Stimulated activated CD8-positive, alpha-beta memory T cell treated with anti-CD3 and anti-CD28 coated beads, Interleukin-12 subunit alpha, Interleukin-12 subunit beta, amount 100 ng/mL, for 24 hours (primary cell): Measurements from ENCODE around the gene ZBTB42.
"Not testable (repeated sequence)": the region's sequence is repeated elsewhere in the genome, so short reads cannot be mapped to it uniquely, and the experiment has no call there.

Experiments
- DNase-seq: peaks from one replicate; pipeline ENCODE4 v3.0.0-alpha.2; 2020; ENCODE audit errors: extremely low read depth

The ZBTB42 gene

GRCh38 chr14:104806625-104807465, 5.9 kb downstream of the ZBTB42 start:
- DNase-seq = no peak

- DNase-seq = no peak
These were observed 7.6 kb downstream of the ZBTB42 start for GRCh38 chr14:104808456-104808855.

DNA sequence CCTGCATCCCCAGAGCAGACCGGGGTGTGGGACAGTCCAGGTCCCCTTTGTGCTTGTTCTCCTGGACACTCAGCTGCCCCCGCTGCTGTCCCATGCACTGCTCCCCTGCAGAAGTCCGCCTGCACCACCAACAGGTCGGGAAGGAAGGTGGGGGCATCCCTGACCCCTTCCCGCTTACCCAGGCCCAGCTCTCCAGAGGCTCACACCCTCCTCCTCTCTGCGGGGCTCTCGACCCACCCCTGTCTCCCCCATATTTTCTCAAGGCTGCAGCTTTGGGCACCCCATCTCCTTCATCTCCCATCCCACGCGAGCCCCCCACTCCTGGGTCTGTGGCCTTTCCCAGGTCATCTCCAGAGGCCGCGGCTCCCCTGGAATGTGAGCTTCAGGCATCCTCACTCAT, 9.4 kb downstream of the ZBTB42 start:
- no peak for DNase-seq

GRCh38 chr14:104813286-104813685, 12.4 kb downstream of the ZBTB42 start:
- no peak for DNase-seq

GRCh38 chr14:104814701-104815100, 13.8 kb downstream of the ZBTB42 start:
- not testable (repeated sequence) for DNase-seq

GRCh38 chr14:104816616-104816884, 15.6 kb downstream of the ZBTB42 start:
- DNase-seq = no peak

- DNase-seq = no peak
These were observed 17.2 kb downstream of the ZBTB42 start for GRCh38 chr14:104817930-104818713.

DNA sequence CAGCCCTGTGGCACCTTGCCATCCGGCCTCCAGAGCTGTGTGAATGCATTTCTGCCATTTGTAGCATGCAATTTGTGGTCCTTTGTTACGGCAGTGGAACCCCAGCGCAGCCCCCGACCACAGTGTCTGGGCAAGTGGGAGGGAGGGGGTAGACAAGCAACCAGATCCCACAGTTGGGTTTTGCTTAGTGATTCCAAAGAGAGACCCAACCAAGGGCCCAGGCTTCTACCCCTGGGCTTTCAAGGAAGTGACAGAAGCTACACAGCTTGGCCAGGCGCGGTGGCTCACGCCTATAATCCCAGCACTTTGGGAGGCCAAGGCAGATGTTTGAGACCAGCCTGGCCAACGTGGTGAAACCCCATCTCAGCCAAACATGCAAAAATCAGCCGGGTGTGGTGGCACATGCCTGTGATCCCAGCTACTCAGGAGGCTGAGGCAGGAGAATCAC, 17.8 kb downstream of the ZBTB42 start:
- no peak for DNase-seq

GRCh38 chr14:104819361-104819781, 18.5 kb downstream of the ZBTB42 start:
- no peak for DNase-seq

GRCh38 chr14:104820669-104821228, 19.8 kb downstream of the ZBTB42 start:
- DNase-seq = no peak

DNA sequence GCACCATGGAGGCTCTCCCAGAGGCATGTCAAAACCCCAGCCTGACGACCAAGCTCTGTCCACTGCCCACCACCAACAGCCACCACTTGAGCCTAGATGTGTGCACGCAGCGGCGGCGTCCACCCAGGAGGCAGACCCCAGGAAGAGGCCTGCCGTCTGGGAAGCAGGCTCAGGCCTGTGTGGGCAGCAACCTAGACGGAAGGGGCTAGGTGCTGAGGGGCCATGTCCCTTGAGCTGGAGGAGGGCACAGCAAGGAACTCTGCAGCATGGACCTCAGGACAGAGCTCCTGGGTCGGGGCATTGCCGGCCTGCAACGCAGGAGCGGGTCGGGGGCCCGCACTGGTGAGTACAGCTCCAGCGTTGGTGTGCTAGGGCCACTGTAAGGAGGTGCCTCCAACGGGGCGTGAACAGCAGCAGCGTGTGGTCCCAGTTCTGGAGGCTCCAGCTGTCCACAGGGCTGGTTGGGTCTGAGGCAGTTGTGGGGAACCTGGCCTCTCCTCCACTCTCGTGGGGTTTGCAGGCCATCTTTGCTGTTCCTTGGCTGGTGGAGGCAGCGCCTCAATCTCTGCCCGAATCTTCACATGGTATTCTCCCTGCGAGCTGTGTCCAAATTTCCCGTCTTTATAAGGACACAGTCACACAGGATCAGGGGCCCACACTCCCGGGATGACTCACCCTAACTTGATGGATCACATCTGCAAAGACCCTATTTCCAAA, 20.5 kb downstream of the ZBTB42 start:
- no peak for DNase-seq

- DNase-seq = no peak
These were observed 21.2 kb downstream of the ZBTB42 start for GRCh38 chr14:104821971-104822608.

DNA sequence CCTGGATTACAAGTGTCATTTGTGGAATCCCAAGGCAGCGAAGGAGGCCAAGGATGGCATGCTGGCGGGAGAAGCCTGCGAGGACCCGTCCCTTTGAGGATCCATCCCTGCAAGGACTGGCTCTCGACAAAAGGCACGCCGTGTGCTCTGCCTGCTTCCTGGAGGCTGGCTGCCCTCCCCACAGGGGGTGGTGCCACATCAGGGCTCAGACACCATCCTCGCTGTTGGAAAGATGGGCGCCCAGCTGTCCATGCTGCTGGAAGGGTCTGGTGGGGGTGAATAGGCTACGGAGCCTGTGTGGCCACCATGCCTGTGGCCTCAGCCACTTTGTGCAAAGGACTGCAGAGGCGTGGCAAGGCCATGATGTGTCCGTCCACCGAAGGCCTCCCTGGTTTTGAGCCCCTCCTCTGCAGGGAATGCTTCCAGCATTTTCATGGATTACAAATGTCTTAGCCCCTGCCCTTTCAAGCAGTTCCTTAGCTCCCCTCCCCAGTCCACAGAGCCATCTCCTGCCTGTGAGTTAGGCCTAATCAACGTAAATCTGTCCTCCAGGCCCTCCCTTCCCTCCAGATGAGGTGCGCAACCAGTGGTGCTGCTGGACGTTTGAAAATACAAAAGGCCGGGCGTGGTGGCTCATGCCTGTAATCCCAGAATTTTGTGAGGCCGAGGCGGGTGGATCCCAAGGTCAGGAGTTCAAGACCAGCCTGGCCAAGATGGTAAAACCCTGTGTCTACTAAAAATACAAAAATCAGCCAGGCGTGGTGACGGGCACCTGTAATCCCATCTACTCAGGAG, 22.1 kb downstream of the ZBTB42 start:
- DNase-seq = no peak

DNA sequence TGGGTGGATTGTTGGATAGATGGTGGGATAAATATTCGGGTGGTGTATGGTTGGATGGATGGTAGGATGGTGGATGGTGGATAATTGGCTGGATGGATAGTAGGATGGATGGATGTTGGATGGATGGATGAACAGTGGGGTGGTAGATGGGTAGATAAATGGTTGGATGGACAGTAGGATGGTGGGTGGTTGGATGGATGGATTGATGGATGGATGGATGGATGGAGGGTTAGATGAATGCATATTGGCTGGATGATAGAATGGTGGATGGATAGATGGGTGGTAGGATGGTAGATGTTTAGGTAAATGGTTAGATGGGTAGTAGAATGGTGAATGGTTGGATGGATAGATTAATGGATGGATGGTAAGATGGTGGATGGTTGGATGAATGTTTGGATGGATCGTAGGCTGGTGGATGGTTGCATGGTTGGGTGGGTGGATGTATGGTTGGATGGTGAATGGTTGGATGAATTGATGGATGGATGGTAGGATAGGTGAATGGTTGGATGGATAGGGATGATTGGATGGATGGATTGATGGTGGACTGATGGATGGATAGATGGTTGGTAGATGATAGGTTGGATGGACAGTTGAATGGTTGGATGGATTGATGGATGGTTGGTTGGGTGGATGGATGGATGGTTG, 23.6 kb downstream of the ZBTB42 start:
- no peak for DNase-seq

DNA sequence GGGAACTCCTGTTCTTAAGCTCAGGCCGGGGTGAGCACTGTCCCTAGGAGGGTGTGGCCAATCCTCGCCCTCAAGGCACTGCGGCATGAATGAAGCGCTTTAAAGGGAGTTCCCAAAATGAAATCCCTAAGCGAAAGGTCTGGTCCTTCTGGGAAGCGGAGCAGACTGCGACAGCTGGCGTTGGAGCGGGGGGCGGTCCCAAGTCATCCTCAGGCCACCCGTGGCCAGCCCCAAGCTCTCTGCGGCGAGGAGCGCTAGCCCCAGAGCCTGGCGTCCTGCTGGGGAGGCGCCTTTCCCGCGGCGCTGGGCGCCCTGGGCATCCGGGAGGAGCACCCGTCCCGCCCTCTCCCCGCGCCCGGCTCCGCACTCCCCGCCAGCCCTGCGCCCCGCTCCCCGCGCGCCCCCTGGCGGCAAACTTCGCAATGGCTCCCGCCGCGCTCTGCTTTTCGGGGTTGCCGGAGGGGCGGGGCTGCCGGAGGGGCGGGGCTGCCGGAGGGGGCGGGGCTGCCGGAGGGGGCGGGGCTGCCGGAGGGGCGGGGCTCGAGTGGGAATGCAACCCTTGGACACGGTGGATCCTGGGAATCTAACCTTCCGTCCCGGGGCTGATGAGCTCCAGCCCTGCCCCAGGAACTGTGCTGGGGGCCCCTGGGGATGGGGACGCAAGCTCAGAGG, 25.4 kb downstream of the ZBTB42 start:
- DNase-seq = peak; percentile 87

DNA sequence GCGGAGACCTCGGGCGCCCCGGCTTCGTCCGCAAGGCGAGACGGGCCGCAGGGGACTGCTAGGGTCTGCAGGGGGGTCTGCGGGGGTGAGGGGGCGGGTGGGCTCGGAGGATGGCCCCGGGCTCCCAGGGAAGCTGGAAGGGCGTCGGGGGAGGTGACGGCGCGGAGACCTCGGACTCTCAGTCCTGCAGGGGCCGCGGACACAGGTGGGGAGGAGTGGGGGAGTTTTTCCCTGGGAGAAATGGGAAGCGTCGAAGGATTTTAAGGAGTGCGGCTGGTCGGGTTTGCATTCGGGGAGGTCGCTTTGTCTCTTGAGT, 25.9 kb downstream of the ZBTB42 start:
- no peak for DNase-seq

DNA sequence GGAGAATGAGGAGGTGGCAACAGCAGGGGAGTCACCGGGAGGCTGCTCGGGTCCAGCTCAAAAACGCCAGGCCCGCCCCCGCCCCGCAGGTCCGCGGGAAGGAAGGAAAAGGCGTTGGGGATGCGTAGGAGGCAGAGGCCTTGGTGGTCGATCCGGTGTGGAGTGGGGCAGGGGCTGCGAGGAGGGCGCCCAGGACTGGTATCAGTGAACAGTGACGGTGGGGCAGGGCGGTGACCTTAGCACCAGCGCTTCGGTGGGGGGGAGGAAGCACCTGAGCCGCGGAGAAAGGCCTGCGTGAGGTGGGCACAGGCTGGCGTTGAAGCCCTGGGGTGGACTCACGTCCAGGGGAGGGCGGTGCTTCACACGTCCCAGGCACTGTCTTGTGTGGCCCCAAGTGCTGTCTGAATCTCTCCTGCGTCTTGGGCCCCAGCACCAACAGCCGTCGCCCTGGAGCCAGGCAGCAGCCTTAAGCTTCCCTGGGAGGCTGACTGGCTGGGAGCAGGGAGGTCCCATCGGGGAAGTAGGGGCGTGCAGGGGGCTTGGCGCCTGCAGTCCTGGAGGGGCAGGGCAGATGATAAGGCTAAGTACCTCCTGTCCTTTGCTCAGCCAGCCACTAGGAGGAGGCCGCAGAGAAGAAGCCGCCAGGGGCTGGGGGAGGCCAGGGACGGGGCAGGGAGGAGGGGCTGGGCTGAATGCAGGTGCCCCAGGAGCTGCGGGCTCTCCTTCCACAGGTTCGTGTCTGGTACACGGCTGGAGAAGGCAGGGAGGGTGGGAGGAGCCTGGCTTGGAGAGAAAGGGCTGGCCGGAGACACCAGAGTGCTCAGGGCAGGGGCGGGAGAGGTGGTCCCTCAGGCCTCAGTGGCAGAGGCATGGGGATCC, 26.5 kb downstream of the ZBTB42 start:
- DNase-seq = no peak

DNA sequence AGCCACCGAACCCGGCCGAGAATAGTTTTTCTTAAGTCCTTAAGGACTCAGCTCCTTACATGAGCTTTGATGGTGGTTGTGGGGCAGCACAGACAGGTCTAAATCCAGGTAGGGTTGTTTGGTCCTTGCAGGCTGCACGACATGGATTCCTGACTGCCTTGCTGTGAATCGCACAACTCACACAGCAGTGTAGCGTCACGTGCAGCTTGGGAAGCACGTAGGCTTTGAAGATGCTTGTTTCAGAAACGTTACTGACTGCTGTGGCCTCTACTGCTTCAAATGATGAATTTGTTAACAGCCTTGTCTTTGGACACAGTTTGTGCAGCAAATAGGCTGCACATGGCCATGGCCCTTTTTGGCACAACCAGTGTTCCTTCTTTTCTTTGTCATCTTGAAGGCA, 29.9 kb downstream of the ZBTB42 start:
- no peak for DNase-seq
